ENCODE results near the gene WDR64. TPM values are rescaled to one million over a fixed set of nuclear protein-coding genes. Genes with fewer than 3 reads are reported as not detected.
A peak's percentile ranks its signal among the peaks of the same experiment; 100 is the strongest.

WDR64 gene
- total RNA-seq, 1 experiment from 2014 or later: not detected

DNA sequence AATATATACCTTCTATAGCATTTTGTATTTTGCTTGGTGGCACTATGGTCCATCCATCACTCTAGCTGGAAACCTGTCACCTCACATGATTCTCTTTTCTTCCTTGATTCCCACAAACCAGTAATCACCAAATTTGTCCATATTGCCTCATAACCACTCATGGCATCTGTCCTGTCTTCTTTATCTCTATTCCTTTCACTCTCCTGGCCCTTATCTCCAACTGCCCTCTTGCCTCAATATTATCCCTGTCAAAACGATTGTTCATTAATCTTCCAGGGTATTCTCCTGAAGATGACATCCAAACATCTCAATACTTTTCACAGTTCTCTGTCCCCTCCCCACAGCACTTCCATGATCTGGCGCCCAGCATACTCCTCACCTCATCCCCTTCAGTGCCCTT is 46.1 kb downstream of the WDR64 start:
- no peak for DNase-seq
- H4K20me1 ChIP-seq (ENCODE audit: low read length): no peaks in the 10 kb centered on the region
- H3K9me3 ChIP-seq (ENCODE audit: low read length): no peaks in the 10 kb centered on the region
- no TSS peak for BruUV-seq (replicated peaks)
- H3K79me2 ChIP-seq (ENCODE audit: low read length): no peaks in the 10 kb centered on the region
- TF ChIP-seq EZH2phosphoT487 (IDR thresholded peaks at IDR 0.05; ENCODE audit: borderline replicate concordance, low read length): no peak
- TF ChIP-seq CTCF (conservative IDR thresholded peaks at IDR 0.05; ENCODE audit: low read depth, low read length): no peak
- TF ChIP-seq EZH2 (IDR thresholded peaks at IDR 0.05; ENCODE audit: low read length, unreplicated experiment): no peak
- H3K4me1 ChIP-seq (ENCODE audit: insufficient read depth, low read length): peaks cover 22% of the 10 kb centered on the region
- ChIA-PET CTCF (no interaction called here), POLR2A (ENCODE audit: unreplicated experiment) (no interaction called here)
- intact Hi-C loops (cut with micrococcal nuclease): no loop called here
- H3F3A ChIP-seq (ENCODE audit: low read length, unreplicated experiment): peaks cover 14% of the 10 kb centered on the region
- ATAC-seq: no peak
- H3K4me3 ChIP-seq (ENCODE audit: low read length): no peak overlapping the region
- H2AFZ ChIP-seq (ENCODE audit: low read length): no peak overlapping the region
- H3K36me3 ChIP-seq (ENCODE audit: low read depth, low read length): no peaks in the 10 kb centered on the region
- no peaks in the 10 kb centered on the region; the same call in 1 of the 2 replicates for H3K9me2 ChIP-seq (replicated peaks; ENCODE audit: low read length)
- no peaks in the 10 kb centered on the region for H3K27me3 ChIP-seq (ENCODE audit: low read length)
- no peak overlapping the region for H3K9ac ChIP-seq (ENCODE audit: low read length)
- no peak overlapping the region for H3K27ac ChIP-seq (ENCODE audit: low read length)
- no peak overlapping the region for H3K4me2 ChIP-seq (ENCODE audit: low read length)

DNA sequence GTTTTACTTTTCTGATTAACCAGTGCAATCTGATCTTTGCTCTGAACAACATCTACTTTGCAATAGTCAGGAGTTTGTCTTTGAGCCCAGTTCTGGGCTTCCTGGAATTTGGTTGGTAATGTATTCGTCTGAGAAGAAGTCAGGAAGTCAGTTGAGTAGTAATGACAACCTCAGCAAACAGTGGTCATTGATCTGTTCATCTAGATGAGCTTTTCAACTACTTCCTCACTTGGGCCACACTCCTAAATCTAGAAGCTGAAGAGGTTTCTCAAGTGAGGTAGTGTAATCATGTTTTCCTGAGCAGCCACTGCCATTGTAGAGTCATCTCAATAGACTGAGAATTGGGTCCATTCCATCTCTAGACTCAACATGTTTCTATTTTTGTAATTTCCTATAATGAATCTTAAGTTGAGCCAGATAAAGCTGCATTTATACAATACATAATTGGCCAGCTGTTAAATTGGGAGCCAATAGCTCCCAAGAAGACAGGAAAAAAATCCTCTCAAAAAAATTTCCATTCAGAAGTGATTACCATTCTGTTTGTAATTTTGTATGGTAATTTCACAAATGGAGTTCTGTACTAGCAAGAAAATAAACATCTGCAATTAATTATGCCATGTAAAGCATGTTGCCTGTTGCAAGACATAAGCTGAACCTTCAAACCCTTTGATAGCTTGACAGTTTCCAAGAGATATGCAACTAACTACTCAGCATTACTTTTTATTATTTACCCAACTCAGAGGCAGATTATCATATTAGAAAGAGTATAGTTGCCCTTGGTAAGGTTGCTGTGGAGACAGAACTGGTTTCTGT is 49.6 kb downstream of the WDR64 start:
- no peaks in the 10 kb centered on the region for H3K27me3 ChIP-seq (ENCODE audit: low read length)
- H3K4me1 ChIP-seq (ENCODE audit: insufficient read depth, low read length): peaks cover 39% of the 10 kb centered on the region
- H3K9me3 ChIP-seq (ENCODE audit: low read length): no peaks in the 10 kb centered on the region
- peak overlapping the region; percentile 1; the same call in 1 of the 2 replicates for H3K4me3 ChIP-seq (ENCODE audit: low read length)
- H3F3A ChIP-seq (ENCODE audit: low read length, unreplicated experiment): peaks cover 25% of the 10 kb centered on the region
- DNase-seq (peak; percentile 60), ATAC-seq (peak; percentile 7; the same call in 1 of the 2 replicates)
- TF ChIP-seq EZH2 (IDR thresholded peaks at IDR 0.05; ENCODE audit: low read length, unreplicated experiment) (no peak), EZH2phosphoT487 (IDR thresholded peaks at IDR 0.05; ENCODE audit: borderline replicate concordance, low read length) (no peak), CTCF (conservative IDR thresholded peaks at IDR 0.05; ENCODE audit: low read depth, low read length) (no peak)
- no peaks in the 10 kb centered on the region for H3K36me3 ChIP-seq (ENCODE audit: low read depth, low read length)
- H3K9me2 ChIP-seq (replicated peaks; ENCODE audit: low read length): no peaks in the 10 kb centered on the region
- intact Hi-C loops (cut with micrococcal nuclease): loop anchor here (1.0 to 2.0 kb wide), 5 partner anchors 12 to 120 kb away; no protein-coding TSS in a partner anchor
- no TSS peak for BruUV-seq (replicated peaks)
- ChIA-PET CTCF (interaction anchor here (0.6 kb wide), 1 partner anchor 1015 kb away, joined by 3 read pairs; no protein-coding TSS in a partner anchor), POLR2A (ENCODE audit: unreplicated experiment) (no interaction called here)
- H3K9ac ChIP-seq (ENCODE audit: low read length): no peak overlapping the region
- H3K79me2 ChIP-seq (ENCODE audit: low read length): no peaks in the 10 kb centered on the region
- no peak overlapping the region for H2AFZ ChIP-seq (ENCODE audit: low read length)
- peak overlapping the region; percentile 65 for H3K27ac ChIP-seq (ENCODE audit: low read length)
- H3K4me2 ChIP-seq (ENCODE audit: low read length): peak overlapping the region; percentile 62
- H4K20me1 ChIP-seq (ENCODE audit: low read length): no peaks in the 10 kb centered on the region
